Measurements from ENCODE around the gene TRMO.

- TF ChIP-seq GABPB1 (CRISPR knock-in tag; IDR thresholded peaks at IDR 0.05) = no peak
- no peak for TF ChIP-seq LARP7 (IDR thresholded peaks at IDR 0.05)
- TF ChIP-seq SMARCC2 (IDR thresholded peaks at IDR 0.05; ENCODE audit: low read depth) = no peak
- no peak for TF ChIP-seq TBL1XR1 (IDR thresholded peaks at IDR 0.05; ENCODE audit: low read length in 2 of 2)
- TF ChIP-seq BRCA1 (IDR thresholded peaks at IDR 0.05) = no peak
- TF ChIP-seq BRCA1 (CRISPR knock-in tag; IDR thresholded peaks at IDR 0.05) = no peak
- TF ChIP-seq ASH1L (IDR thresholded peaks at IDR 0.05; ENCODE audit: borderline replicate concordance, low read depth, partially characterized antibody) = no peak
- no peak for TF ChIP-seq TRIM28 (IDR thresholded peaks at IDR 0.05)
- TF ChIP-seq ZNF41 (CRISPR knock-in tag; conservative IDR thresholded peaks at IDR 0.05) = 0 out of 2 replicates have a peak, but pooled peaks have one; percentile 41
- TF ChIP-seq ZNF431 (CRISPR knock-in tag; IDR thresholded peaks at IDR 0.05) = no peak
- TF ChIP-seq RCOR1 (IDR thresholded peaks at IDR 0.05; ENCODE audit: borderline replicate concordance in 1 of 2, low read depth in 2 of 2, low read length in 2 of 2) = no peak
- no peak for TF ChIP-seq POLR2A (conservative IDR thresholded peaks at IDR 0.05)
- no peak for TF ChIP-seq YY1 (IDR thresholded peaks at IDR 0.05; ENCODE audit: borderline replicate concordance in 1 of 3, control insufficient read depth in 1 of 3, extremely low read depth in 1 of 3, insufficient read depth in 3 of 3, insufficient read length in 1 of 3, insufficient replicate concordance in 2 of 3, low read depth in 1 of 3, low read length in 2 of 3)
- TF ChIP-seq KDM1A (IDR thresholded peaks at IDR 0.05) = no peak
- TF ChIP-seq SRF (CRISPR knock-in tag; IDR thresholded peaks at IDR 0.05) = no peak
These were observed 36.7 kb upstream of the TRMO start for GRCh38 chr9:97958812-97959511.
